ENCODE results near the gene PRCC. TPM values are rescaled to one million over a fixed set of nuclear protein-coding genes. Genes with fewer than 3 reads are reported as not detected.

The PRCC gene
- total and polyA plus RNA-seq, 2 of the 13 experiments (the other 11 are each of a cell fraction or from before 2014, with no cell fraction given) = 24.2 to 40.5 TPM

GRCh38 chr1:156813750-156814570 is 46.6 kb downstream of the PRCC start (continued):
- TF ChIP-seq JUNB (CRISPR knock-in tag; IDR thresholded peaks at IDR 0.05; ENCODE audit: borderline replicate concordance) (no peak), U2AF1 (optimal IDR thresholded peaks at IDR 0.05; ENCODE audit: low read depth, low read length) (no peak), IRF1 (CRISPR knock-in tag; IDR thresholded peaks at IDR 0.05; ENCODE audit: low read depth) (0 out of 2 replicates have a peak, but pooled peaks have one; percentile 64), ZNF230 (CRISPR knock-in tag; IDR thresholded peaks at IDR 0.05) (peak; percentile 93; the same call in 1 of the 2 replicates), ZNF615 (CRISPR knock-in tag; IDR thresholded peaks at IDR 0.05; ENCODE audit: borderline replicate concordance) (no peak), SETDB1 (CRISPR knock-in tag; IDR thresholded peaks at IDR 0.05; ENCODE audit: borderline replicate concordance) (no peak), IRX3 (CRISPR knock-in tag; IDR thresholded peaks at IDR 0.05; ENCODE audit: borderline replicate concordance, low read depth) (peak; percentile 51; the same call in 1 of the 2 replicates), ZNF124 (CRISPR knock-in tag; IDR thresholded peaks at IDR 0.05) (peak; percentile 58; the same call in 1 of the 2 replicates), ZBTB38 (CRISPR knock-in tag; IDR thresholded peaks at IDR 0.05) (peak; percentile 82), PRDM10 (CRISPR knock-in tag; IDR thresholded peaks at IDR 0.05; ENCODE audit: low read depth) (no peak), MATR3 (CRISPR knock-in tag; IDR thresholded peaks at IDR 0.05) (no peak), NCOA1 (CRISPR knock-in tag; IDR thresholded peaks at IDR 0.05) (no peak), ZNF770 (CRISPR knock-in tag; IDR thresholded peaks at IDR 0.05) (peak; percentile 70; the same call in 1 of the 2 replicates), THAP7 (CRISPR knock-in tag; IDR thresholded peaks at IDR 0.05) (no peak), NFAT5 (CRISPR knock-in tag; IDR thresholded peaks at IDR 0.05) (peak; percentile 82; the same call in 1 of the 2 replicates)
